Measurements from ENCODE around the gene LYRM2.

DNA sequence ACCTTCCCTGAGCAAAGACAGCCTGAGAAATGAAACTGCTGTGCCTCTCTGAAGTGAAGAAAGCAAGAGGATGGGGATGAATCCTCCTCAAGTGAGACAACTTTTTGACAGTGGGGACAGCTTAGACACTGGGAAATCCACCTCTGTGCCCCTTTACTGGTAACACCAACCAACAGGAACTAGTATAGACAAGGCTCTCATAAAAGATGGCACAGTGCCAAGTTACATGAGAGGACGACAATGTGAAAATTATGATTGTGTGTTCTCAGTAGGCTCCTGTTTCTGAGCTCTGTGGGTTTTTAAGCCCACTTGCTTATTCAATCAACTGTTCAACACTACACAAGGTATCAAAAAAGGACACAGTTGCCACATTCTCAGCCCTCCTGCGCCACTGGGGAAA is 41.6 kb upstream of the LYRM2 start:
- TF ChIP-seq, protein P1, sequence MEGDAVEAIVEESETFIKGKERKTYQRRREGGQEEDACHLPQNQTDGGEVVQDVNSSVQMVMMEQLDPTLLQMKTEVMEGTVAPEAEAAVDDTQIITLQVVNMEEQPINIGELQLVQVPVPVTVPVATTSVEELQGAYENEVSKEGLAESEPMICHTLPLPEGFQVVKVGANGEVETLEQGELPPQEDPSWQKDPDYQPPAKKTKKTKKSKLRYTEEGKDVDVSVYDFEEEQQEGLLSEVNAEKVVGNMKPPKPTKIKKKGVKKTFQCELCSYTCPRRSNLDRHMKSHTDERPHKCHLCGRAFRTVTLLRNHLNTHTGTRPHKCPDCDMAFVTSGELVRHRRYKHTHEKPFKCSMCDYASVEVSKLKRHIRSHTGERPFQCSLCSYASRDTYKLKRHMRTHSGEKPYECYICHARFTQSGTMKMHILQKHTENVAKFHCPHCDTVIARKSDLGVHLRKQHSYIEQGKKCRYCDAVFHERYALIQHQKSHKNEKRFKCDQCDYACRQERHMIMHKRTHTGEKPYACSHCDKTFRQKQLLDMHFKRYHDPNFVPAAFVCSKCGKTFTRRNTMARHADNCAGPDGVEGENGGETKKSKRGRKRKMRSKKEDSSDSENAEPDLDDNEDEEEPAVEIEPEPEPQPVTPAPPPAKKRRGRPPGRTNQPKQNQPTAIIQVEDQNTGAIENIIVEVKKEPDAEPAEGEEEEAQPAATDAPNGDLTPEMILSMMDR (conservative IDR thresholded peaks at IDR 0.05; ENCODE audit: low read depth, low read length): no peak
- TF ChIP-seq EZH2 (IDR thresholded peaks at IDR 0.05; ENCODE audit: low read length, unreplicated experiment) (no peak), EZH2phosphoT487 (IDR thresholded peaks at IDR 0.05; ENCODE audit: borderline replicate concordance, low read length) (no peak)

Measured in PC-3 (cell line).